PC-9 (cell line): ENCODE results near the gene PCK2.
"Not testable (repeated sequence)": the region's sequence is repeated elsewhere in the genome, so short reads cannot be mapped to it uniquely, and the experiment has no call there.

Source experiments
- CTCF ChIP-seq: fragments of 200-600 bp; sonication (generic); conservative IDR thresholded peaks from 2 replicates; pipeline ENCODE4 v1.6.1; 2017; ENCODE audit warnings: mixed run types, antibody characterized with exemption, mild to moderate bottlenecking, moderate library complexity
- EZH2 ChIP-seq: fragments of 200-600 bp; sonication (generic); IDR thresholded peaks from 2 replicates; pipeline ENCODE4 v1.8.0; 2017; ENCODE audit warnings: antibody characterized with exemption, low read depth

- not testable (repeated sequence) for TF ChIP-seq CTCF, EZH2
These were observed 11.6 kb downstream of the PCK2 start for GRCh38 chr14:24105609-24106239.
